IMR-90 (cell line): Measurements from ENCODE around the gene SRRD. TPM values are rescaled to one million over a fixed set of nuclear protein-coding genes. Genes with fewer than 3 reads are reported as not detected.
"Not testable (repeated sequence)": the region's sequence is repeated elsewhere in the genome, so short reads cannot be mapped to it uniquely, and the experiment has no call there.

Experiments used
- ATAC-seq: fragments of 200-7000 bp; cut with Tn5 transposase; 2 replicates; pipeline ENCODE4 v1.9.1; 2020; ENCODE audit warnings: low read depth, mild to moderate bottlenecking, moderate library complexity
- BruUV-seq: library from RNA; stranded (reverse); fragments of 400-500 nt; replicated peaks from 2 replicates; lab custom pipeline; 2021; lab: Mats Ljungman, UMichigan
- CTCF ChIA-PET: fragments of 300-600 bp; formaldehyde crosslinking; extraction: SDS; loops from one replicate; lab custom pipeline; 2021; ENCODE audit warnings: antibody characterized with exemption; lab: Yijun Ruan, JAX
- POLR2A ChIA-PET: fragments of 300-600 bp; sonication (Branson Sonifier 250); formaldehyde crosslinking; loops from one replicate; lab custom pipeline; 2022; ENCODE audit warnings: antibody characterized with exemption; ENCODE audit not compliant: unreplicated experiment; lab: Charles Lee
- DNase-seq: peaks from one replicate; pipeline ENCODE4 v3.0.0; 2013
- H2AFZ ChIP-seq: replicated peaks from 2 replicates; pipeline ENCODE3; 2013; ENCODE audit warnings: low read length, mild to moderate bottlenecking; ENCODE audit not compliant: poor library complexity
- H2AK5ac ChIP-seq: 2 replicates; pipeline ENCODE4 v1.6.1; 2013; ENCODE audit warnings: low read depth, low read length, inconsistent platforms
- H2AK9ac ChIP-seq: replicated peaks from 2 replicates; pipeline ENCODE3; 2013; ENCODE audit warnings: mild to moderate bottlenecking, low read depth, low read length, moderate library complexity; ENCODE audit not compliant: poor library complexity
- H2BK120ac ChIP-seq: 2 replicates; pipeline ENCODE4 v1.6.1; 2013; ENCODE audit warnings: low read depth, low read length, inconsistent platforms
- H2BK15ac ChIP-seq: 3 replicates; pipeline ENCODE4 v1.6.1; 2013; ENCODE audit warnings: low read depth, low read length, inconsistent platforms
- H2BK20ac ChIP-seq: 2 replicates; pipeline ENCODE4 v1.6.1; 2013; ENCODE audit warnings: low read depth, mild to moderate bottlenecking, inconsistent platforms, low read length, moderate library complexity
- H2BK5ac ChIP-seq: 2 replicates; pipeline ENCODE4 v1.6.1; 2013; ENCODE audit warnings: mild to moderate bottlenecking, low read depth, low read length, inconsistent platforms; ENCODE audit not compliant: poor library complexity, severe bottlenecking
- H3K14ac ChIP-seq: replicated peaks from 2 replicates; pipeline ENCODE4 v1.6.1; 2013; ENCODE audit warnings: low read depth, low read length, inconsistent platforms
- H3K18ac ChIP-seq: 2 replicates; pipeline ENCODE4 v1.6.1; 2013; ENCODE audit warnings: low read depth, low read length, control low read depth
- H3K23ac ChIP-seq: 2 replicates; pipeline ENCODE4 v1.6.1; 2013; ENCODE audit warnings: low read depth, low read length, inconsistent platforms
- H3K27ac ChIP-seq: 2 replicates; pipeline ENCODE4 v1.5.1; 2013; ENCODE audit warnings: mild to moderate bottlenecking, control low read depth, low read length; ENCODE audit not compliant: insufficient read depth
- H3K27me3 ChIP-seq: 2 replicates; pipeline ENCODE4 v1.6.1; 2013; ENCODE audit warnings: low read length; ENCODE audit not compliant: control insufficient read depth, insufficient read depth
- H3K36me3 ChIP-seq: 2 replicates; pipeline ENCODE4 v1.6.1; 2013; ENCODE audit warnings: low read length, mixed read lengths; ENCODE audit not compliant: control insufficient read depth, insufficient read depth
- H3K4ac ChIP-seq: 2 replicates; pipeline ENCODE4 v1.6.1; 2013; ENCODE audit warnings: low read depth, low read length, inconsistent platforms
- H3K4me1 ChIP-seq: 2 replicates; pipeline ENCODE4 v1.6.1; 2013; ENCODE audit warnings: low read length, mixed read lengths; ENCODE audit not compliant: control insufficient read depth, insufficient read depth
- H3K4me2 ChIP-seq: 2 replicates; pipeline ENCODE4 v1.6.1; 2013; ENCODE audit warnings: low read depth, mild to moderate bottlenecking, control low read depth, low read length, moderate library complexity
- H3K4me3 ChIP-seq: 2 replicates; pipeline ENCODE4 v1.5.1; 2013; ENCODE audit warnings: low read depth, mild to moderate bottlenecking, control low read depth, low read length, moderate library complexity; ENCODE audit not compliant: insufficient read depth
- H3K56ac ChIP-seq: 2 replicates; pipeline ENCODE4 v1.6.1; 2013; ENCODE audit warnings: low read length, inconsistent platforms; ENCODE audit not compliant: insufficient read depth; ENCODE audit errors: extremely low read depth
- H3K79me1 ChIP-seq, 2 experiments: 2 replicates each; pipeline ENCODE4 v1.6.1; 2013; ENCODE audit warnings: low read length in 2 of 2, inconsistent platforms in 1 of 2, low read depth in 1 of 2
- H3K9ac ChIP-seq: 2 replicates; pipeline ENCODE4 v1.6.1; 2013; ENCODE audit warnings: low read depth, low read length, control low read depth
- H3K9me1 ChIP-seq: 2 replicates; pipeline ENCODE4 v1.6.1; 2013; ENCODE audit warnings: low read length, inconsistent platforms; ENCODE audit not compliant: insufficient read depth
- H3K9me3 ChIP-seq: 2 replicates; pipeline ENCODE4 v1.6.1; 2013; ENCODE audit warnings: low read length; ENCODE audit not compliant: control insufficient read depth, insufficient read depth
- H4K20me1 ChIP-seq: 2 replicates; pipeline ENCODE4 v1.6.1; 2013; ENCODE audit warnings: low read length, inconsistent platforms; ENCODE audit not compliant: insufficient read depth
- H4K5ac ChIP-seq: 2 replicates; pipeline ENCODE4 v1.6.1; 2013; ENCODE audit warnings: mild to moderate bottlenecking, low read depth, low read length, control low read depth
- H4K8ac ChIP-seq, 2 experiments: 2 replicates each; pipeline ENCODE4 v1.6.1; 2013; ENCODE audit warnings: low read depth in 2 of 2, low read length in 2 of 2, control low read depth in 1 of 2, inconsistent platforms in 1 of 2
- H4K91ac ChIP-seq: 2 replicates; pipeline ENCODE4 v1.6.1; 2013; ENCODE audit warnings: low read depth, low read length, inconsistent platforms; ENCODE audit not compliant: insufficient read depth
- BHLHE40 ChIP-seq: fragments of 150-350 bp; IDR thresholded peaks from 2 replicates; pipeline ENCODE4 v1.6.1; 2016; ENCODE audit warnings: mild to moderate bottlenecking, low read depth, low read length
- WGBS, 2 experiments: methylation state at CpG; one replicate each; pipeline versions ENCODE4 v1.1.5 to v1.1.7; 2013; ENCODE audit warnings: missing lambda C conversion rate in 2 of 2; ENCODE audit not compliant: insufficient read length in 1 of 2; ENCODE audit errors: extremely low coverage in 2 of 2; 5-methylcytosine and 5-hydroxymethylcytosine counted together
- dilution Hi-C: fragments of 300-500 bp; cut with HindIII; formaldehyde crosslinking; loops from one replicate; pipeline ENCODE4 v1.14.3; 2018; ENCODE audit warnings: low sequenced_read_pairs; ENCODE audit not compliant: unreplicated experiment
- in situ Hi-C: fragments of 300-500 bp; cut with MboI; formaldehyde crosslinking; loops from 3 replicates; pipeline ENCODE4 v1.14.3; 2019; ENCODE audit warnings: low sequenced_read_pairs, inconsistent platforms, mixed read lengths
- intact Hi-C: fragments of 100-400 bp; cut with micrococcal nuclease; formaldehyde crosslinking; loops from 2 replicates; pipeline ENCODE4 v1.10.0; 2022
- polyA plus RNA-seq, 3 experiments: library from polyadenylated mRNA; depleted of rRNA; stranded (reverse); fragments of >200 nt; gene quantifications; 2 replicates each; pipeline ENCODE4 v1.2.3, GENCODE V29; 2012; ENCODE audit warnings: low replicate concordance in 1 of 3
- total RNA-seq: library from RNA; depleted of rRNA; stranded (reverse); fragments of >200 nt; gene quantifications from 2 replicates; pipeline ENCODE4 v1.2.3, GENCODE V29; 2012

The SRRD gene
- total and polyA plus RNA-seq, 2 of the 4 experiments (the other 2 are of a cell fraction): 18.3 to 24.0 TPM

DNA sequence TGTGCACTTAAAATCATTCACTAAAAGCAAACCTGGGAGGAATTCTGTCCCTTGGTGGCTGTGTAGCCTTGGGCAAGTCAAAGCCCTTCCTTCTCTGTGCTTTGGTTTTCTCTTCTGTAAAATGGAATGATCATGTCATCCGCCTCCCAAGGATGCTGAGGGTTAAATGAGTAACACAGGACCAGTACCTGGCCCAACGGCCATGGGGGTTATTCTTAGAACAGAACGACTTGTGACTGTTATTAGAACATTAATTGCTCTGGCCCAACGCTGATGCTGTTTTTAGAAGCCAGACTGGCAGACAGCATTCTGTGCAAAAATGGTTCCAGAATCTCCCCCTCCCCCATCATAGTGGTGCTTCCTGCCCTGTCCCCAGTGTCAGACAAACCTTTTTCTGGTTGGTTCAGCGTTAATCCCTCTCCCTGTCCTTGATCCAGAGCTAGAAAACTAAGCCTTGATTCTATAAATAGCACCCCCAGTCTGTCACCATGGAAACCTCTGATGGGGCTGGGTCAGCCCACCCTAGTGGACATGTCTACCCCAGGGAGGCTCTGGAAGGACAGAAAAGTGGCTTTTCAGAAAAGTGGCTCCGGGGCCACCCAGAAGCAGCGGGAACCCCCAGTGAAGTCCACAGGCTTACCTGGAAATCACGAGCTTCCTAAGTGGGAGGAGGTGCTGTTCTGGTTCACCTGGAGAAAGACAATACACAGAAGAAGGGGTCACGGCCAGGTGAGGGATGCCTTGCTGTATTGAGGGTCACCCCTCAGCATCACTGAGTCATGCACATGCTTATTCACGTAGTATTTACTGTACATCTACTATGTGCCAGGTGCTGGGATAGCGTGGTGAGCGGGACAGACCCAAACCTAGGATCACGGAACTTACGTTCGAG, 44.1 kb downstream of the SRRD start (continued):
- no peak for TF ChIP-seq BHLHE40

- Histone ChIP-seq H3K36me3 (peaks cover 21% of the 10 kb centered on the region), H3K79me1 (peaks cover 0 to 16% of the 10 kb centered on the region in 2 experiments; a peak in 3 of 4 replicates)
- H3K23ac ChIP-seq, H3K9me3 ChIP-seq, H2AK5ac ChIP-seq, ATAC-seq, POLR2A ChIA-PET, intact Hi-C loops, H3K27ac ChIP-seq, H3K18ac ChIP-seq, in situ Hi-C loops, H3K4me1 ChIP-seq, H4K8ac ChIP-seq, H3K4me2 ChIP-seq, H4K5ac ChIP-seq, CTCF ChIA-PET, H4K91ac ChIP-seq, H3K27me3 ChIP-seq, H3K4ac ChIP-seq, H3K9ac ChIP-seq, DNase-seq, H2BK20ac ChIP-seq, H2BK5ac ChIP-seq, BruUV-seq, H3K9me1 ChIP-seq, H3K56ac ChIP-seq, H2BK15ac ChIP-seq, H3K14ac ChIP-seq, H2AK9ac ChIP-seq, H2BK120ac ChIP-seq, H2AFZ ChIP-seq, H3K4me3 ChIP-seq, dilution Hi-C loops, H4K20me1 ChIP-seq: not testable (repeated sequence)
- WGBS, 2 experiments: no CpG with 5 or more reads among the region's 9 CpGs
These were observed 44.8 kb downstream of the SRRD start for GRCh38 chr22:26528518-26528917.
